Inflammatory macrophage treated with lipopolysaccharide for 4 hours (primary cell): ENCODE results near the gene NUDT16.
A peak's percentile ranks its signal among the peaks of the same experiment; 100 is the strongest.

Experiments used
- DNase-seq: peaks from one replicate; pipeline ENCODE4 v3.0.0-alpha.2; 2020

NUDT16 gene

GRCh38 chr3:131386429-131387165, 5.0 kb downstream of the NUDT16 start:
- DNase-seq: peak; percentile 93

GRCh38 chr3:131387796-131388489, 6.4 kb downstream of the NUDT16 start:
- peak; percentile 23 for DNase-seq

- no peak for DNase-seq
Measured at GRCh38 chr3:131388490-131388799, 6.9 kb downstream of the NUDT16 start.

GRCh38 chr3:131390331-131390730, 8.8 kb downstream of the NUDT16 start:
- DNase-seq: no peak

- no peak for DNase-seq
Measured at GRCh38 chr3:131393051-131393450, 11.5 kb downstream of the NUDT16 start.

GRCh38 chr3:131393868-131394267, 12.3 kb downstream of the NUDT16 start:
- no peak for DNase-seq

GRCh38 chr3:131394400-131394799, 12.8 kb downstream of the NUDT16 start:
- DNase-seq: no peak

- no peak for DNase-seq
Measured at GRCh38 chr3:131396170-131396569, 14.6 kb downstream of the NUDT16 start.

- DNase-seq: no peak
Measured at GRCh38 chr3:131397889-131398288, 16.3 kb downstream of the NUDT16 start.

GRCh38 chr3:131401978-131402377, 20.4 kb downstream of the NUDT16 start:
- DNase-seq: no peak

- DNase-seq: peak; percentile 46
Measured at GRCh38 chr3:131402391-131403039, 20.9 kb downstream of the NUDT16 start.

- DNase-seq: no peak
Measured at GRCh38 chr3:131403216-131403895, 21.8 kb downstream of the NUDT16 start.

- DNase-seq: no peak
Measured at GRCh38 chr3:131405411-131405810, 23.8 kb downstream of the NUDT16 start.

GRCh38 chr3:131406274-131406673, 24.7 kb downstream of the NUDT16 start:
- no peak for DNase-seq

- DNase-seq: no peak
Measured at GRCh38 chr3:131417751-131418150, 36.2 kb downstream of the NUDT16 start.

GRCh38 chr3:131421301-131421700, 39.7 kb downstream of the NUDT16 start:
- DNase-seq: no peak

- no peak for DNase-seq
Measured at GRCh38 chr3:131421957-131422498, 40.5 kb downstream of the NUDT16 start.

- no peak for DNase-seq
Measured at GRCh38 chr3:131427226-131427625, 45.7 kb downstream of the NUDT16 start.

- no peak for DNase-seq
Measured at GRCh38 chr3:131431754-131432153, 50.2 kb downstream of the NUDT16 start.

- DNase-seq: no peak
Measured at GRCh38 chr3:131432441-131432840, 50.9 kb downstream of the NUDT16 start.

GRCh38 chr3:131435000-131435399, 53.4 kb downstream of the NUDT16 start:
- DNase-seq: no peak
